HG03460 (cell line): Measurements from ENCODE around the gene RABL6.
"Not testable (repeated sequence)": the region's sequence is repeated elsewhere in the genome, so short reads cannot be mapped to it uniquely, and the experiment has no call there.

ENCODE experiments used
- ATAC-seq: cut with Tn5 transposase; IDR thresholded peaks from one replicate; pipeline ENCODE4 v1.9.1; 2021; ENCODE audit not compliant: unreplicated experiment

The RABL6 gene

GRCh38 chr9:136793086-136793946 lies 14.4 kb upstream of the RABL6 start:
- ATAC-seq: no peak

- no peak for ATAC-seq
Measured at GRCh38 chr9:136794281-136794999, 13.3 kb upstream of the RABL6 start.

GRCh38 chr9:136795000-136795348 lies 12.8 kb upstream of the RABL6 start:
- no peak for ATAC-seq

- ATAC-seq: no peak
Measured at GRCh38 chr9:136796238-136796774, 11.4 kb upstream of the RABL6 start, which contains the start of gene CCDC183. TSS of gene CCDC183 (plus strand) at chr9:136796338. CDS start at chr9:136796398, 60 bp downstream.

- not testable (repeated sequence) for ATAC-seq
Measured at GRCh38 chr9:136796775-136797347, 10.9 kb upstream of the RABL6 start.

- no peak for ATAC-seq
Measured at GRCh38 chr9:136798708-136799078, 9.1 kb upstream of the RABL6 start.

- ATAC-seq: no peak
Measured at GRCh38 chr9:136799079-136799853, 8.5 kb upstream of the RABL6 start.

- ATAC-seq: peak; percentile 38
Measured at GRCh38 chr9:136799854-136800657, 7.7 kb upstream of the RABL6 start.

GRCh38 chr9:136802321-136802720 lies 5.4 kb upstream of the RABL6 start:
- no peak for ATAC-seq

GRCh38 chr9:136803009-136803550 lies 4.7 kb upstream of the RABL6 start:
- ATAC-seq: not testable (repeated sequence)

GRCh38 chr9:136803551-136804508 lies 3.9 kb upstream of the RABL6 start:
- no peak for ATAC-seq

- ATAC-seq: no peak
Measured at GRCh38 chr9:136804509-136805206, 3.1 kb upstream of the RABL6 start.

GRCh38 chr9:136805207-136805740 lies 2.5 kb upstream of the RABL6 start:
- ATAC-seq: no peak

- no peak for ATAC-seq
Measured at GRCh38 chr9:136806067-136806466, 1.7 kb upstream of the RABL6 start.

- no peak for ATAC-seq
Measured at GRCh38 chr9:136806631-136807201, 1.0 kb upstream of the RABL6 start.

GRCh38 chr9:136808075-136808805 lies 492 bp downstream of the RABL6 start:
- ATAC-seq: peak; percentile 31

GRCh38 chr9:136808806-136809158 lies 1.0 kb downstream of the RABL6 start:
- no peak for ATAC-seq
